NCI-H2171 (cell line): ENCODE data around the gene SIGLEC15.
"Not testable (repeated sequence)": the region's sequence is repeated elsewhere in the genome, so short reads cannot be mapped to it uniquely, and the experiment has no call there.

Experiments
- DNase-seq: peaks from one replicate; lab custom pipeline; 2025; lab: John Stamatoyannopoulos, UW

SIGLEC15 gene

GRCh38 chr18:45825258-45826044 lies at the start of gene SIGLEC15:
Gene SIGLEC15, plus strand, starts transcription at chr18:45825675. Its CDS starts 54 bp downstream, at chr18:45825729.
- DNase-seq: no peak

GRCh38 chr18:45775743-45776142 lies 49.7 kb upstream of the SIGLEC15 start:
- no peak for DNase-seq

GRCh38 chr18:45777393-45777792 lies 48.1 kb upstream of the SIGLEC15 start:
- no peak for DNase-seq

- no peak for DNase-seq
Observed at GRCh38 chr18:45780568-45780967, 44.9 kb upstream of the SIGLEC15 start.

- no peak for DNase-seq
Observed at GRCh38 chr18:45782662-45783061, 42.8 kb upstream of the SIGLEC15 start.

- DNase-seq: no peak
Observed at GRCh38 chr18:45783097-45784075, 42.1 kb upstream of the SIGLEC15 start.

GRCh38 chr18:45785134-45785533 lies 40.3 kb upstream of the SIGLEC15 start:
- no peak for DNase-seq

GRCh38 chr18:45786941-45787340 lies 38.5 kb upstream of the SIGLEC15 start:
- no peak for DNase-seq

GRCh38 chr18:45787346-45787745 lies 38.1 kb upstream of the SIGLEC15 start:
- DNase-seq: no peak

- DNase-seq: no peak
Observed at GRCh38 chr18:45788861-45789260, 36.6 kb upstream of the SIGLEC15 start.

- DNase-seq: no peak
Observed at GRCh38 chr18:45792506-45793263, 32.8 kb upstream of the SIGLEC15 start.

- no peak for DNase-seq
Observed at GRCh38 chr18:45793264-45793965, 32.1 kb upstream of the SIGLEC15 start.

GRCh38 chr18:45801416-45802004 lies 24.0 kb upstream of the SIGLEC15 start:
- no peak for DNase-seq

GRCh38 chr18:45802814-45803492 lies 22.5 kb upstream of the SIGLEC15 start:
- no peak for DNase-seq

GRCh38 chr18:45805551-45805950 lies 19.9 kb upstream of the SIGLEC15 start:
- DNase-seq: no peak

GRCh38 chr18:45806226-45806625 lies 19.2 kb upstream of the SIGLEC15 start:
- DNase-seq: peak; percentile 26

- DNase-seq: peak; percentile 90
Observed at GRCh38 chr18:45807144-45807543, 18.3 kb upstream of the SIGLEC15 start.

- not testable (repeated sequence) for DNase-seq
Observed at GRCh38 chr18:45814733-45815132, 10.7 kb upstream of the SIGLEC15 start.

GRCh38 chr18:45817543-45817942 lies 7.9 kb upstream of the SIGLEC15 start:
- no peak for DNase-seq

GRCh38 chr18:45818765-45819164 lies 6.7 kb upstream of the SIGLEC15 start:
- not testable (repeated sequence) for DNase-seq
